Inflammatory macrophage treated with lipopolysaccharide for 4 hours (primary cell): ENCODE measurements around the gene ONECUT3.

Experiments
- DNase-seq: peaks from one replicate; pipeline ENCODE4 v3.0.0-alpha.2; 2020

ONECUT3 gene

DNA sequence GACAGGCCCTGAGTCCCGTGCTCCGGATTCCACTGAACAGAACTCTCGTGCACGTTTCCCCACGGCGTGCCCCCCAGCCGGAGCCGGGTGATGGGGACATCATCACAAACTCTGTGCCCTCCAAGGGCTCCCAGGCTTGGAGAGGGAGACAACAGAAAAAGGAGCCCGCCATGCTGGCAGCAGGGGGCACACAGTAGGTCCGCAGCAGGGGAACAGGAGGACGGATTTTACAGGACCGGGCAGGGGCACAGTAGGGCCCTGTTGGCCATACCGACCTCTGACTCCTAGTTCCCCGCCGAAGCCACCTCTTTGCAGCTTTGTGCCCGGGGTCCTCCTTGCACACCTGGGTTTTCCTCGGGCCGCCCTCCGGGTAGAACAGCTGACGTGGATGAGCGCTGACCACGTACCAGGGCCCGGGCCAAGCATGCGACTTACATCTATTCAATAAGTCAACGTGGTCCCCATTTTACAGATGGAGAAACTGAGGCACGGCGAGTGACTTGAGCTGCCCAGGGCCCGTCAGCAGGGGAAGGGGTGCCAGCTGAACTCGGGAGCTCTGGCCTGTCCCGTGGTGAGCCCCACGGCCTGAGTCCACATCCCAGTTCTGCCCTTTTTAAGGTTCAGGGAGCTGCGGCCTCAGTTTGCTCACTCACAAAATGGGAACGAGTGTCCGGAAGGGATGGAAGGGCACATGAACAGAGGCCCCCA is 10.2 kb upstream of the ONECUT3 start:
- DNase-seq, result no peak

GRCh38 chr19:1744133-1744665 is 9.1 kb upstream of the ONECUT3 start:
- no peak for DNase-seq

- DNase-seq, result no peak
Measured at GRCh38 chr19:1744822-1745563, 8.3 kb upstream of the ONECUT3 start.

GRCh38 chr19:1745589-1746031 is 7.7 kb upstream of the ONECUT3 start:
- DNase-seq, result no peak

DNA sequence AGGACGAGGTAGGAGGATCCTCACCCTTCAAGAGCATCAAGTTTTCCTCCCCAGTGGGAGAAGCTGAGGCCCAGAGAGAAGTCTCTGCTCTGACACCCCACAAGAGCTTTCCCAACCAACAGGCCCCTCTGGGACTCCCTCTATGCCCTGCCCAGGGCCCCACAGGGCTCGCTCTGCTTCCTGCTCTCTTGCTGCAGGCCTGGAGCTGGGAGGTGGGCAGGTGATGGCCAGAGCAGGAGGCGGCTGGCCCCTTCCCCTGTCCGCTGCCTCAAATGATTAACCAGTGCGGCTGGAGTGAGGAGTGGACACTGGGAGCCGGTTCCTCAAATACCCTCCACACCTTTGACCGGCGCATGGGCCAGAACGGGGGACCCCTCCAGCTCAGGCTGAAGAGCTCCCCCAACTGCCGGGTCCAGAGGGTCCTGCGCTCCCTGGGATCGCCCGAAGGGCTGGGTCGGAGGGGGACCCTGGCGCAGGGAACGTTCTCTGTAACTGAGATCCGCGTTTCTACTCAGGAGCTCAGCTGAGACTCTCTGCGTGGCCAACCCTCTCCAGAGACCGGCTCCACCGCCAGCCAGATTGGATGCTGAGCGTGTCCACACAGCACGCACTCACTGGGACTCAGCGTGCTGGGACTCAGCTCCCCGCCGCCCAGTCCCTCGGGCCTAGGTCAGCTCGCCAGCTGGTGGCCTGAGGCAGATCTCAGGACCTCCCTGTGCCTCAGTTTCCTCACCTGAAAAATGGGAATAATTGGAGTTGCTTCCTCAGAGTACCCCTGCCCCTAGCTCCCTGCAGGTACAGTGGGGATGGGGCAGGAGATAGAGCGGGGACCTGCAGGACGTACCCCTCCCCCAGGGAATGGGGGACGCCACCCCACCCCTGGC is 6.7 kb upstream of the ONECUT3 start:
- no peak for DNase-seq

- no peak for DNase-seq
Measured at GRCh38 chr19:1747285-1748114, 5.8 kb upstream of the ONECUT3 start.

DNA sequence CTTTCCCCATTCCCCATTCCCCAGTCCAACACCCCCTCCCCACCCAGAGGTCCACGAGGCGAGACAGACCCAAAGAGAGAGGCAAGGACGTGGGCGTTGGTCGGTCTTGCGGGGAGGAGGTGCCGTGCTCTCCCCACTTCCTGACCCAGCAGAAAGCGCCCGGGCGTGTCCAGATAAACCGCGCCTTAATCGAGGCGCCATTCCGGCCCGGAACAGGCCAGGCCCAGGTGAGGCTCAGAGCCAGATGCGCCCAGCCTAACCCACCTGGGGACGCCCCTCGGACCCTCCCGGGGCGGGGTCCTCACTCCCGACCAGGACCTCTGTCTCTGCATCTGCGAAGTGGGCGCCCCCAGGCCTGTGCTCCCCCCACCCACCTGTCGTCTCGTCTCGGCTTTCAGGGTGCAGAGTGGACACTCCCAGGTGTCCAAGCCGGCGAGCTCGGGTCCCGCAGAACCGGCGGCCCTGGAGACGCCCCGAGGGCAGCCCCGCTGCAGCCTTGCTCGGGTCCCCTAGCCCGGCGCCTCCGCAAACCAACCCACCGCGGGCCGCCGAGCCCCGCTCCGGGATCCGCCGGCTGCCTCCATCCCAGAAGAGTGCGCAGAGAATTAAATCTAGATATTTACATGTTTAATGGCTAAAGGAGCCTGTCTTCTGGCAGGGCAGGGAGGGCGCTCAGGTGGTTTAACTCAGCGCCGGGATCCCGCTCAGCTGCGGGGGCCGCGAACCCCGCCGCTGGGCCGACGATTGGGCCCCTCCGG is 5.0 kb upstream of the ONECUT3 start:
- no peak for DNase-seq

DNA sequence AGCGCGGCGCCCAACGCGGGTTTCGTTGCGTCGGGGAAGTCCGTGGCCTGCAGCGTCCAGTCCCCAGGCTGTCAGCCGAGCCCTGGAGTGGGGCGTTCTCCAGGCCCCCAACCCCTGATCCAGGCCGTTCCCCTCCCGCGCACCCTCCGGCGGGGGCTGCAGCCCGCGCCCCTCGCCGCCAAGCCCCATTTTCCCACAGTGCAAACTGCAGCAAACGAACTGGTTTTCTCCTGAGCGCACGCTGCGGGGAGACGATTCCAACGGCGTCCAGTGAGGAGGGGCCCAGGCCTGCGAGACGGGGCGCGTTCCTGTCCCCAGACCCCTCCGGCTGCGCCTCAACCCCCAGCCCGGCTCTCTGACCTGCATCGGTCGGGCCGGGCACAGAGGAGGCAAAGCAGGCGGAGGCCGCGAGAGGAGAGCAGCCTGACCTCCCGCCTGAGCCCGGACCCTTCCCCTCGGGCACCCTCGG is 4.4 kb upstream of the ONECUT3 start:
- DNase-seq, result no peak

GRCh38 chr19:1749373-1750342 is 3.6 kb upstream of the ONECUT3 start:
- DNase-seq, result no peak

DNA sequence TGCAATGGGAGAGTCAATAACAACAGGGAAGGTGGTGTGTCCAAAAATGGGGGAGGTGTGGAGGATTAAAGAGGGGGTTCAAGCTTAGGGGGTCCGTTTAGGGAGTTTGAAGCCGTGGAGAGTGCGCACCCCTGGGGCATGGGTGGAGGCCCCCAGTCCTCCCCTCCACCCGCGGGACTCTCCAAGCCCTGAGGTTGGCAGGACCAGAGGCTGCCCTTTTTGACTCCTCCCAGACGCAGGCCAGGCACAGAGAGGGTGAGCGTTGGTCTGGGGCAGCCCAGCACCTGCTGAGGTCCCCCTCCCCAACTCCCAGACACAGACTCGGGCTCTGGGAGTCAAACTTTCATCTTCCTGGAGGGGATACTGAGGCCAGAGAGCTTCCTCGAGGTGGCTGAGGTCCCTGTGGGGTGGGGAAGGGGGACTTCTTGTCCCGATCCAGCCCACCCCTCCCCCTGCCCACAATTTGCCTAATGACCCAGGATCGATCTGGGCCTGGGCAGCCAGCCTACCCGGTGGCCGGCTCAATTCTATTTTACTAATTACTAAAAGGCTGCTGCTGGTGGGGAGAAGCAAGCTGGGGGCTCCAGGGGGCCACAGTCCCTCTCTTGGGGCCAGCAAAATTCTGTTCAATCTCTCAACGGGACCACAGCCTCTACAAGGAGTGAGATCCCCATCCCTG is 2.8 kb upstream of the ONECUT3 start:
- no peak for DNase-seq

GRCh38 chr19:1751367-1752008 is 1.8 kb upstream of the ONECUT3 start:
- DNase-seq, result no peak

DNA sequence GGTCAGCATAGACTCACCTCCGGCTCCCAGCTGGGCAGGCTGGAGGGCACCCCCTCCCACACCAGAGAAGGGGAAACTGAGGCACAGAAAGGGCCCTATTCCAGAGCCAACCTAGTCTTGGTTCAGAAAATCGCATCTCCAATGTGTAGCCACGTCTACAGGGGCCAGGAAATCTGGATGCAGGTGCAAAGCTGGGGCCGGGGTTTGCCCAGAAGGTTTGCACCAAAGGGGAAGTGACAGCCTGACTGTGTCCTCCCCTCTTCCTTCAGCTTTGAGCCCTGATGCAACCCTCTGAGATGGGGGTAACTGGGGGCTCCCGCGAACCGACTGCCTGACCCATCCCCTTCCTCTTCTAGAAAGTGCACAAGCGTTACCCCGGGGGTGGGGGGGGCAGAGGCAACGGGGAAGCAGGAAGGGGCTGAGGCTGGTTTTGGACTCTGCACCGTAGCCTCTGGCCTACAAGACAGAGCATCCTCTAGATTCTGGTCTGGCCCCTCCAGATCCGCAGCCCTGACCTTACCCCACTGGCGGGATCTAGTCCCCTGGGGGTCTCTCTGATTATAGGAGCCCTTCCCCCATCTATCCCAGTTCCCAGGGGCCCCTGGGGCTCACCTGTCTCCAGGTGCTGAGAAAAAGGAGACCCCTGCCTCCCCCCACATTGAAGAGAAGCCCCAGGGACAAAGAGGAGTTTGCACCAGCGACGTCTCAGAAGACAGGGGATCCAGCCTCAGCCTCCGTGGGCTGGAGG is 1.1 kb upstream of the ONECUT3 start:
- DNase-seq, result no peak

DNA sequence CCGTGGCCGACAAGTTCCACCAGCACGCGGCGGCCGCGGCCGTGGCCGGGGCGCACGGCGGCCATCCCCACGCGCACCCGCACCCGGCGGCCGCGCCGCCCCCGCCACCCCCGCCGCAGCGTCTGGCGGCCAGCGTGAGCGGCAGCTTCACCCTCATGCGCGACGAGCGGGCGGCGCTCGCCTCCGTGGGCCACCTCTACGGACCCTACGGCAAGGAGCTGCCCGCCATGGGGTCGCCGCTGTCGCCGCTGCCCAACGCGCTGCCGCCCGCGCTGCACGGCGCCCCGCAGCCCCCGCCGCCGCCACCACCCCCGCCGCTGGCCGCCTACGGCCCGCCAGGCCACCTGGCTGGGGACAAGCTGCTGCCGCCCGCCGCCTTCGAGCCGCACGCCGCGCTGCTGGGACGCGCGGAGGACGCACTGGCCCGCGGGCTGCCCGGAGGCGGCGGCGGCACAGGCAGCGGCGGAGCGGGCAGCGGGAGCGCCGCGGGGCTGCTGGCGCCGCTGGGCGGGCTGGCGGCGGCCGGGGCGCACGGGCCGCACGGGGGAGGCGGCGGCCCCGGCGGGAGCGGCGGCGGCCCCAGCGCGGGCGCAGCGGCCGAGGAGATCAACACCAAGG is 821 bp downstream of the ONECUT3 start:
- no peak for DNase-seq

DNA sequence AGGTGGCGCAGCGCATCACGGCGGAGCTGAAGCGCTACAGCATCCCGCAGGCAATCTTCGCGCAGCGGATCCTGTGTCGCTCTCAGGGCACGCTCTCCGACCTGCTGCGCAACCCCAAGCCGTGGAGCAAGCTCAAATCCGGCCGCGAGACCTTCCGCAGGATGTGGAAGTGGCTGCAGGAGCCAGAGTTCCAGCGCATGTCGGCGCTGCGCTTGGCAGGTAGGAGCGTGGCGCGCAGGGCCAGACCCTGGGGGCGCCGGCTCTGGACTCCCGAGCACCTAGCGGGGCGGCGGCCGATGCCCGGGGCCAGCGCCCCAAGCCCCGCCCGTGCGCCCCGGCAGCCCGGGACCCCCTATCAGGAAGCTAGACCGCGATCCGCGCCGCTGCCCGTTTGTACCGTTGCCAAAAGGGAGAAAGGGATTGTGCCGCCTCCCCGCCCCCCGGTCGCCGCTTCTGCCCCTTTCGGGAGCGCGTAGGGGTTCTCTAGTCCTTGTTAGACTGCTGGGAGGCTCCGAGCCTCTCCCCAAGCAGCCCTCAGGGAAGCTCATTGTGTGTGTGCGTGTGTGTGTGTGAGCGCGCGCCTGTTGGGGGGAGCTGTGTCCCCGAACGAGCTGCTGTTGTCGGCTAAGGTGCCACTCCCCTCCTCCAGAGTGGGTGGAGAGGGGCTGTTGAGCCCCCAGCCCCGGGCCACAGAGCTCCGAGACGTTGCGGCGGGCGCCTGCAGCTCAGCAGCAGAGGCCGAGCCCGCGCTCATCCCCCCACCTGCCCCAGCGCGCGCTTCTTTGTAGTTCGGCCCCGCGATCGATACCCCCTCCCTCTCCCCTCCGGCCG is 1.5 kb downstream of the ONECUT3 start:
- DNase-seq, result no peak

GRCh38 chr19:1755467-1756171 is 2.3 kb downstream of the ONECUT3 start:
- DNase-seq, result no peak

GRCh38 chr19:1756264-1756663 is 3.0 kb downstream of the ONECUT3 start:
- no peak for DNase-seq
